OCI-LY1 (cell line): Measurements from ENCODE around the gene XRN2.

ENCODE experiments used
- EZH2 ChIP-seq: fragments of 200-600 bp; sonication (generic), shearing (Covaris generic); IDR thresholded peaks from 2 replicates; pipeline ENCODE4 v1.8.0; 2017; ENCODE audit warnings: borderline replicate concordance, mixed run types, mild to moderate bottlenecking, antibody characterized with exemption, low read length, moderate library complexity, mixed read lengths
- TF ChIP-seq, protein P1 (sequence below): fragments of 200-600 bp; sonication (generic), shearing (Covaris generic); IDR thresholded peaks from 2 replicates; pipeline ENCODE4 v1.5.1; 2017; ENCODE audit warnings: mild to moderate bottlenecking, antibody characterized with exemption, low read length, moderate library complexity, mixed read lengths

DNA sequence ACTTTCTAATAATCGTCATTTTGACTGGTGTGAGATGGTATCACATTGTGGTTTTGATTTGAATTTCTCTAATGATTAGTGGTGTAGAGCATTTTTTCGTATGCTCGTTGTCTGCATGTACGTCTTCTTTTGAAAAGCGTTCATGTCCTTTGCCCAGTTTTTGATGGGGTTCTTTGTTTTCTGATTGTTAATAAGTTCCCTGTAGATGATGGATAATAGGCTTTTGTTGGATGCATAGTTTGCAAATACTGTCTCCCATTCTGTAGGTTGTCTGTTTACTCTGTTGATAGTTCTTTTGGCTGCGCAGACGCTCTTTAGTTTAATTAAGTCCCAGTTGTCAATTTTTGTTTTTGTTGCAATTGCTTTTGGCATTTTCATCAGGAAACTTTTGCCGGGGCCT is 32.3 kb upstream of the XRN2 start:
- TF ChIP-seq, protein P1, sequence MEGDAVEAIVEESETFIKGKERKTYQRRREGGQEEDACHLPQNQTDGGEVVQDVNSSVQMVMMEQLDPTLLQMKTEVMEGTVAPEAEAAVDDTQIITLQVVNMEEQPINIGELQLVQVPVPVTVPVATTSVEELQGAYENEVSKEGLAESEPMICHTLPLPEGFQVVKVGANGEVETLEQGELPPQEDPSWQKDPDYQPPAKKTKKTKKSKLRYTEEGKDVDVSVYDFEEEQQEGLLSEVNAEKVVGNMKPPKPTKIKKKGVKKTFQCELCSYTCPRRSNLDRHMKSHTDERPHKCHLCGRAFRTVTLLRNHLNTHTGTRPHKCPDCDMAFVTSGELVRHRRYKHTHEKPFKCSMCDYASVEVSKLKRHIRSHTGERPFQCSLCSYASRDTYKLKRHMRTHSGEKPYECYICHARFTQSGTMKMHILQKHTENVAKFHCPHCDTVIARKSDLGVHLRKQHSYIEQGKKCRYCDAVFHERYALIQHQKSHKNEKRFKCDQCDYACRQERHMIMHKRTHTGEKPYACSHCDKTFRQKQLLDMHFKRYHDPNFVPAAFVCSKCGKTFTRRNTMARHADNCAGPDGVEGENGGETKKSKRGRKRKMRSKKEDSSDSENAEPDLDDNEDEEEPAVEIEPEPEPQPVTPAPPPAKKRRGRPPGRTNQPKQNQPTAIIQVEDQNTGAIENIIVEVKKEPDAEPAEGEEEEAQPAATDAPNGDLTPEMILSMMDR, result no peak
- TF ChIP-seq EZH2, result no peak
